Effector CD4-positive, alpha-beta T cell (primary cell): ENCODE data around the gene SLC2A13.
"Not testable (repeated sequence)": the region's sequence is repeated elsewhere in the genome, so short reads cannot be mapped to it uniquely, and the experiment has no call there.

Experiments
- DNase-seq: peaks from one replicate; pipeline ENCODE4 v3.0.0-alpha.2; 2020

SLC2A13 gene

GRCh38 chr12:40104461-40105264, 1.2 kb downstream of the SLC2A13 start:
- DNase-seq = no peak

DNA sequence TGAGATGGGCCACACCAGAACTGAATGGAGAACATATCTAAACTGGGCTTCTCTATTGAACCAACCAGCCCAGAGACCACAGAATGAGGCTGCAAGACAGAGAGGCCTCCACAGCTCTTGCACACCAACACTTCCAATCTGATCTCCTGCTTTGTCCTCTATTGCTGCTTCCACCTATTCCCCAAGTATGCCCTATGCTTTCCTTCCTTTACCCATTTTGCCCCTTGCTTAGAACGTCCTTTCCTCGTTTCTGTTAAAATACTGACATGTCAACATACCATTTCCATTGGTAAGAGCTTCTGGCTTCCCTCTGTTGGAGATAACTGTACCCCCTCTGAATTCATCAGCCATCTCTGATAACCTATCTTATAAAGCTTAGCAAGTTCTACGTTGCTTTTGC, 2.8 kb downstream of the SLC2A13 start:
- no peak for DNase-seq

- no peak for DNase-seq
Measured at GRCh38 chr12:40101747-40102146, 4.1 kb downstream of the SLC2A13 start.

DNA sequence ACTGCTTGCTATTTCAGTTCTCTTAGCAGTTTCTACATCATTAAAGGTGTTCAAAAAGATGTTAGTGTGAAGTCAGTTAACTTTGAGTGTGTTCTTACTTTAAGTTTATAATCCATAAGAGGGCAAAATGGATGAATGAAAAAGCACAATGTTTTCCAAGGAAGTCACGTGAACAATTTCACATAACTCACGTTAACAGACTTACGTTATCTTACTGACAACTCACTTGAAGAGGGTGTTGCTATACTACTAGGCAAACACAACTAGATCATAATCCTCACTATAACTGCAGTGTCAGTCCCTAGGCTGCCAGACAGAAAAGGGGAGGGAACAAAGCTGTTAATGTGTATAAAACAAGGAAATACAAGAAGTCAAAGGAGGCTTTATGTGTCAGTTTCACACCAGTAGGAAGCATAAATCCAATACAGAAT, 6.4 kb downstream of the SLC2A13 start:
- no peak for DNase-seq

DNA sequence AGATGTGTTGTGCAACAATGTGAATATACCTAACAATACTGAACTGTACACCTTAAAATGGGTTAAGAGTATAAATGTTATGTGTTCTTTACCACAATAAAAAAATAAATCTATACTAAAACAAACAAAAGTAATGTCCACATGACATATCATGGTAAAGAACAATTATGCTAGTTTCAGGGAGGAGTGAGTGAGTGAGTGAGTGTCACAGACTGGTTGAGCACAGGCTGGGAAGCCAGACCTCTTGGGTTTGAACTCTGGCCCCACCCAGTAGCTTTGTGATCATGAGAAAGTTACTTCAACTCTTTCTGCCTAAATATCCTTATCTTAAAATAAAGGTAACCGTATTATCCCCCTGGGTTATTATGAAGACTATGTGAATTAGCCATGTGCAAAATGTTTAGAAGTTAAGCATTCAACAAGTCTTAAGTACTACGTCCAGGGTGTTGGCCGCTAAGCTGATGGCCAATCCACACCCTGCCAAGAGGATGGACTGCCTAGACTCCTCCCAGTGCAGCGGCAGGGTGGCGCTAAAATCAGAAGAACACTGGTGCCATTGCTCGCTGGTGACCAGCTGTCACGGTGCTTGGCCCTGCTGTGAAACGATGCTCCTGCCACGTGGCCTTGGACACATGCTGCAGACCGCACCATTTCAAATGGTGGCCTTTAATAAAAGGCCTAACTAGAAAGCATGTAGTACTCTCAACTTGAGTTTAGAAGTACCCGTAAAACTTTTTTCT, 7.3 kb downstream of the SLC2A13 start:
- DNase-seq = no peak

- DNase-seq = no peak
Measured at GRCh38 chr12:40093512-40093911, 12.4 kb downstream of the SLC2A13 start.

- DNase-seq = no peak
Measured at GRCh38 chr12:40086471-40086870, 19.4 kb downstream of the SLC2A13 start.

DNA sequence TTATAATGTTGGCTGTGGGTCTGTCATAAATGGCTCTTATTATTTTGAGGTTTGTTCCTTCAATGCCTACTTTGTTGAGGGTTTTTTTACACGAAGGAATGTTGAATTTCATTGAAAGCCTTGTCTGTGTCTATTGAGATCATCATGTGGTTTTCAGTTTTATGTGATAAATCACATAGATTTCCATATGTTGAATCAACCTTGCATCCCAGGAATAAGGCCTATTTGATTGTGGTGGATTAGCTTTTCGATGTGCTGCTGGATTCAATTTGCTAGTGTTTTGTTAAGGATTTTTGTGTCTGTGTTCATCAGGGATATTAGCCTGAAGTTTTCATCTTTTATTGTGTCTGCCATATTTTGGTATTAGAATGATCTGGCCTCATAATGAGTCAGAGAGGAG, 27.6 kb downstream of the SLC2A13 start:
- no peak for DNase-seq

DNA sequence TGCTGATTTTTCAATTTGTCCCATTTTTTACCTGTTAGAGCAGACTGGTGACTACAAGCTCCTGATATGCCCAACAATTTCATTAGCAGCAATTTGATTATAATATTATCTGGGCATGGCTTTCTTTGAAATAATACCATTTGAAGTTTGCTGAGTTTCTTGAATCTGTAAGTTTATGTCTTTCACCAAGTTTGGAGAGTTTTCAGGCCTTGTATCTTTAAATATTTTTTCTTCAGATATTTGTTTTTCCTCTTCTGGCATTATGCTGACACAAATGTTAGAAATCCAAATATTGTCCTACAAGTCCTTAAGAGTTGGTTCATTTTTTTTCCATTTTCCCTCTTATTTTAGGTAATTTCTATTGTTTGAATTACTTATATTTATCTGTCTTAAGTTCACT, 30.4 kb downstream of the SLC2A13 start:
- DNase-seq = no peak

GRCh38 chr12:40068416-40068815, 37.5 kb downstream of the SLC2A13 start:
- no peak for DNase-seq

DNA sequence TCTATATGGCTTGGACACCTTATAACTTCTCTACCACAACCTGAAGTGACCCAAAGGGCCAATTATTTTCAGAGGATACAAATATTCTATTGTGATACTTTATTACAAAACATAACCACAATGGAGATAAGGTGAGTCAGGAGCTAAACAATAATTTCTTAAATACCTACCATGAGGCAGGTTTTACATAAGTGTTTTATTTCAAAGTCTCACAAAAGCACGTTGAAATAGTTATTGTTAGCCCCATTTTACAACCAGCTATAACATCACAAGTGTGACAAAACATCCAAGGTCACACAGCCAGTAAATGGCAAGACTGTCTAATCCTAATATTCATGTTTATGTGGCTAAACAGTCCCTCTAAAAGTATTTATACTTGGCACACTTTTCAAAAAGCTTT, 40.2 kb downstream of the SLC2A13 start:
- DNase-seq = no peak

DNA sequence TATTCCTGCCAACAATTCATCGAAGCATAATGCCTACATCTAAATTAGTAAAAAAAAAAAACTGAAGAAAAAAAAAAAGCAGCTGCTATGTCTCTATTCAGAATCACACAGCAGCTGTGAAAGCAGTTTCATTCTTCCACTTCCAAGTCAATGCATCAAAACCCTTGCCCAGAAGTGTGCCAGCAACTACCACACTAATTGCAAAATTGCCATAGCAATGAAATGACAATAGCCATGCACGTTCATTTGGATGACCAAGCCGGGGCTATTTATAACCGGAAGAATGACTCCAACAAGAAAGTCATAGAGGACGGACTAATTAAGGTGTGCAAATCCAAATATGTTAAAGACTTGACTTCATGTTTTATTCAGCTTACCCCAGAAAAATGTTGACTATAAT, 42.5 kb downstream of the SLC2A13 start:
- no peak for DNase-seq

DNA sequence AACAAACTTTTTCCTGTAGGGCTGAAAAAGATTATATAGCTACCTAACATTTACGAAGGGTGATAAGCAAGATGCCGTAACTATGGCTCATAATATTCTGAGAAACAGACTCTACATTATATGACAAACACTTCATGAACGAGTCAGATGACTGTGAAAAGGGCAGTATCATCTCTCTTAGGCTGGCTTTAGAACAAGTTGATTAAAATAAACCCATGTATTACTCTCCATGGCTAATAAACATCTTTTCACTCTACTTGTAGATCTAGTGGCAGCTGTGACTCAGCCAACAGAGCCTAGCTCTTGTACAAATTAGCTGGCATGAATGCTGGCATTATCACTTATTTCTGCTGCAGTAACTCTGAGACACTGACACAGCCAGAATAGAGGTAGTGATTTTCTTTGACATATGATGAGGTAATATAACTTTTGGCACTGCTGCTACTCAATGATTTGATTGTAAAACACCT, 47.1 kb downstream of the SLC2A13 start:
- no peak for DNase-seq

- no peak for DNase-seq
Measured at GRCh38 chr12:40056373-40056772, 49.5 kb downstream of the SLC2A13 start.

DNA sequence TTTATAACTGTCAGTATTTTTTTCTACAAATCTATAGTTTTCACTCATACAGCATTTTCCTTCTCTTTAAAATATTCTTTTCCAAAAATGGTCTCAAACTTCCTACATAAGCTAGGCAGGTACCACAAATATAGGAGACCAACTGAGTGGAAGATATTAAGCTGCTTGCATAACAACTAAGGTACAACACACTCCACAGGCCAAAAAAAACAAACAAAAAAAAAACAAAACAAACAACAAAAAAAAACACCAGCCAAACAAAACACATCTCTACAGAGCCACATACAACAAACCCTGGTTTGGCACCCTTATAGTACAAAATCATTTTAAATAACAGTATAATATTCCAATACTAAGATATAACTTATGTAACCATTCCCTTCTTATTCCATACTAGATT, 50.1 kb downstream of the SLC2A13 start:
- no peak for DNase-seq

- no peak for DNase-seq
Measured at GRCh38 chr12:40055228-40055579, 50.7 kb downstream of the SLC2A13 start.

- DNase-seq = no peak
Measured at GRCh38 chr12:40054555-40055227, 51.2 kb downstream of the SLC2A13 start.

DNA sequence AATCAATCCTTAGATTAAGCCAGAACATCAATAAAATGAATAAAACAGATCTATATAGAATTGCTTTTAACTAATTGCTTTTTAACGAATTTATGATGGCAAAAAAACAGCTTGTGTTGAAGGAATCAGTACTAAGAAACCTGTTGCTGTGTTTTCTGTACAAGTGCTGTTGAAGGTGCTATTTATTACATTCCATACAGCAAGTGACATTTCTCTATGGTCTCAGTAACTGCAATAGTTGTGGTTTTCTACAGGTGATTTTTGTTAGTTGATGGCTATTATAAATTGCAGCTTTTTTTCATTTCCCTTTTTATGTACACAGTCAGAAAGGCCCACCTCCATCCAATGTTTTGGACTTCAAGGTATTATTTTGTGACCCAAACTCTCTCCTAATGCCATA, 56.6 kb downstream of the SLC2A13 start:
- DNase-seq = no peak

- not testable (repeated sequence) for DNase-seq
Measured at GRCh38 chr12:40047002-40047401, 58.9 kb downstream of the SLC2A13 start.

- no peak for DNase-seq
Measured at GRCh38 chr12:40045656-40046055, 60.2 kb downstream of the SLC2A13 start.

GRCh38 chr12:40044396-40044795, 61.5 kb downstream of the SLC2A13 start:
- no peak for DNase-seq

- DNase-seq = no peak
Measured at GRCh38 chr12:40039598-40039997, 66.3 kb downstream of the SLC2A13 start.

DNA sequence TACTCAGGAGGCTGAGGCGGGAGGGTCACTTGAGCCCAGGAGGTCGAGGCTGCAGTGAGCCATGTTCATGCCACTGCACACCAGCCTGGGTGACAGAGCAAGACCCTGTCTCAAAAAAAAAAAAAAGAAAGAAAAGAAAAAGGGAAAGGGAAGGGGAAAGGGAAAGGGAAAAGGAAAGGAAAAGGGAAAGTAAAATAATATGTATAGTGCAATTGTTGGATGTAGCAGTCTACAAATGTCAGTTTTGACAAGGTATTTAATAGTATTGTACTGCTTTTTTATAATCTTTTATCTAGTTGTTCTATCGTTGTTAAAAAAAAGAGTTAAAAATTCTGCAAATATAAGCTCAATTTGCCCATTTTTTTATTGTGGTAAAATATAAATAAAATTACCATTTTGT, 67.3 kb downstream of the SLC2A13 start:
- DNase-seq = no peak

- DNase-seq = no peak
Measured at GRCh38 chr12:40034712-40035111, 71.2 kb downstream of the SLC2A13 start.
